ENCODE results near the gene HAGHL.
"Not testable (repeated sequence)": the region's sequence is repeated elsewhere in the genome, so short reads cannot be mapped to it uniquely, and the experiment has no call there.

Gene HAGHL

GRCh38 chr16:774086-775001, 47.4 kb downstream of the HAGHL start:
- DNase-seq: no peak

- DNase-seq: no peak
These were observed 48.4 kb downstream of the HAGHL start for GRCh38 chr16:775236-775796.

DNA sequence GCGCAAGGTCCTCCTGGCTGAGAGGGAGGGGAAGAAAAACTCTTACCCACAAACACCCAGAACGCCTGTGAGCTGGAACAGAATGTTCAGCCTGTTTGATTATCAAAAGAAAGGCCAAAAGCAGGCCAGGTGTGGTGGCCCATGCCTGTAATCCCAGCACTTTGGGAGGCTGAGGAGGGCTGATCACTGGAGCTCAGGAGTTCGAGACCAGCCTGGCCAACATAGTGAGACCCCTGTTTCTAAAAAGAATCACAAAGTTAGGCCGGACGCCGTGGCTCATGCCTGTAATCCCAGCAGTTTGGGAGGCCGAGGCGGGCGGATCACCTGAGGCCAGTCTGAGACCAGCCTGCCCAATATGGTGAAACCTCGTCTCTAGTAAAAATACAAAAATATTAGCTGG, 49.4 kb downstream of the HAGHL start:
- DNase-seq: not testable (repeated sequence)

- DNase-seq: no peak
These were observed 49.9 kb downstream of the HAGHL start for GRCh38 chr16:776824-777223.

DNA sequence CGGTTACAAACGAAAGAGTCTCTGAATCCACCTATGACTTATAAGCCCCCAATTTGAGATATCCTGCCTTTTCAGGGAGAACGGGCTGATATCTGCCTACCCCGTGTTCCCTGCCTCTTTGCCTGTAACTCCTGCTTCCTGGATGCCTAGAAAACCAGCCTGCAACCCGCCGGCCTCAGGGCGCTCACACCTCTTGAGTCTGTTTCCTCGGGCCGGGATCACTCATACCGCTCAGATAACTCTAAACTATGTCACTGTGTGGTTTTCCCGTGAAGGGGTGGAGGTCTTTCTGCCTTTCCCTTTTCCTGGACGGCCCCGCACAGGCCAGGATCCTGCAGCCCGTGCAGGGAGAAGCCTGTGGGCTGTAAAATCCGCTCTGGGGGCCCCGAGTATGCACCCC, 50.9 kb downstream of the HAGHL start:
- no peak for DNase-seq

DNA sequence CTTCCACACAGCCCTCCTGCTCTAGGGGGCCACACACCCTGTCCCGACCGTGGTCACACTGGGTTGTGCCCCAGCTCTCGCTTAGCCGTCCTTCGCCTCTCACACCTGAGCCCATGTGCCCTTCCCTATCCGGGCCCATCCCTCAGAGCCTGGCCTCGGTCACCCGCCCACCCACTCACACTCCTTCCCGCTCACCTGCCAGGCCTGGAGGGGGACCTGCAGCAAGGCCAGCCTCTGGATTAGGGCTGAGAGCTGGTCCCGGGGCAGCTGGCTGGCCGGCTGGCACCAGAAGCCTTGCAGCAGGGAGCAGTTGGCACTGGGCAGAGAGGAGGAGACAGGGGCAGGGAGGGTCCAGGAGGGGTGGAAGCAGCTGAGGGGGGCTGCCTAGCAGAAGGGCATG, 51.5 kb downstream of the HAGHL start:
- no peak for DNase-seq

GRCh38 chr16:778909-779527, 52.1 kb downstream of the HAGHL start:
- DNase-seq: no peak
